Caki2 (cell line): ENCODE measurements around the gene CYP4F22. TPM values are rescaled to one million over a fixed set of nuclear protein-coding genes. Genes with fewer than 3 reads are reported as not detected.
A peak's percentile ranks its signal among the peaks of the same experiment; 100 is the strongest.
"Not testable (repeated sequence)": the region's sequence is repeated elsewhere in the genome, so short reads cannot be mapped to it uniquely, and the experiment has no call there.

ENCODE experiments used
- DNase-seq: peaks from one replicate; pipeline ENCODE4 v3.0.0-alpha.2; 2015; ENCODE audit warnings: low read depth
- in situ Hi-C: cut with HindIII; loops from 2 replicates; pipeline ENCODE4 v1.10.0; 2016; ENCODE audit warnings: low sequenced_read_pairs, low pct_unique_long_range_greater_than_20kb, mixed read lengths
- total RNA-seq: library from RNA; depleted of rRNA; stranded (reverse); fragments of >200 nt; shearing (Covaris generic); gene quantifications from 2 replicates; pipeline ENCODE4 v1.2.3, GENCODE V29; 2014; ENCODE audit warnings: low replicate concordance; rRNA removed

Gene CYP4F22
- total RNA-seq, 1 experiment from 2014 or later = not detected

DNA sequence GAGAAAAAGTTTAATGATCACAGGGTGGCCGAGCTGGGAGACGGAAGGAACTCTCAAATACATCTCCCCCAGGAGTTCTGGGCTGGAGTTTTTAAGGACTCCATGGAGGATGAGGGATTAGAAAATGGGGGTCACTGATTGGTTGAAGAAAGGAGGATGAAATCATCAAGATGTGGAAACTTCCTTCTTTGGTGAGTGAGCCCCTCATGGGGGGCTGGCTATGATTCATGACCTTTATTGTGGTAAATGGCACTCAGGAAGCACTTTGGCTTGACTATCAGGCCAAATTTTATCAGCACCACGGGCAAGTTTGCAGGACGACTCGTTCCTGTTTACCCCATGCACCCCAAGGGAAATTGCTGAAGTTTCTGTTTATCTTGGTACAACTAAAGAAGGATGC, 84.2 kb downstream of the CYP4F22 start:
- DNase-seq, in situ Hi-C loops: not testable (repeated sequence)

DNA sequence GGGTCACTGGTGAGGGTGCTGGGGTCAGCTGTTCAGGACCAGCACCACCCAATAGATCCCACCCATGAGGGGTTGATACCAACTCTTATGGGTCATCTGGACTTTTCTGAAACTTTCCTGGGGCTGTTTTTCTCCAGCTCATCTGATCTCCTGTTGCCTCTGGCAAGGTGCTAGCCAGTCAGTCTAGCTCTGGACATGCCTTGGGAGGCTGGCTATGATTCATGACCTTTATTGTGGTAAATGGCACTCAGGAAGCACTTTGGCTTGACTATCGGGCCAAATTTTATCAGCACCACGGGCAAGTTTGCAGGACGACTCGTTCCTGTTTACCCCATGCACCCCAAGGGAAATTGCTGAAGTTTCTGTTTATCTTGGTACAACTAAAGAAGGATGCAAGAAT, 85.4 kb downstream of the CYP4F22 start:
- DNase-seq, in situ Hi-C loops: not testable (repeated sequence)

DNA sequence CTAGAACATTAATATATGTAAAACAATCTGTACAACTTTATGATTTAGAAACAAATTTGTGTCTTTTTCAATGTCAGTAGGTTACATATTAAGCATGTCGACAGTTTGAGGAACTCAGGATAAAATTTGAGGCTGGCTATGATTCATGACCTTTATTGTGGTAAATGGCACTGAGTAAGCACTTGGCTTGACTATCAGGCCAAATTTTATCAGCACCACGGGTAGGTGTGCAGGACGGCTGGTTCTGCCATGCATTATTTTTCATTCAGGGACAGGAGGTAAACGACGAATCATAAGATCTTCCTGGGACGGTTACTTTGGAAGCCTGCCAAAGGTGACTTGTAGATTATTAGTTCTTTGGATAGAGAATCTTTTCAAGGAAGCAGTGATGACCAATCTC, 86.7 kb downstream of the CYP4F22 start:
- in situ Hi-C loops = no loop called here
- peak; percentile 97 for DNase-seq

Other genes with a start within 250 kb of the CYP4F22 start
- 7.2 and 7.5 TPM in 2 replicates for gene BRD4, start 176.0 kb upstream of the CYP4F22 start, total RNA-seq
- gene AKAP8, start 128.7 kb upstream of the CYP4F22 start, total RNA-seq = 15.8 and 18.9 TPM in 2 replicates
- gene AKAP8L, start 89.5 kb upstream of the CYP4F22 start, total RNA-seq = 51.8 and 58.5 TPM in 2 replicates
- gene WIZ, start 58.6 kb upstream of the CYP4F22 start, total RNA-seq = 9.7 and 11.5 TPM in 2 replicates
- not detected in 2 replicates for gene RASAL3, start 44.0 kb upstream of the CYP4F22 start, total RNA-seq
- not detected in 2 replicates for gene PGLYRP2, start 29.0 kb upstream of the CYP4F22 start, total RNA-seq
- gene CYP4F8, start 106.7 kb downstream of the CYP4F22 start, total RNA-seq = 0.24 TPM in 1 of 2 replicates, not detected in the other
- gene CYP4F3, start 132.4 kb downstream of the CYP4F22 start, total RNA-seq = 38.1 and 38.5 TPM in 2 replicates
- gene CYP4F12, start 164.6 kb downstream of the CYP4F22 start, total RNA-seq = 2.6 and 5.2 TPM in 2 replicates
- gene OR10H2, start 219.5 kb downstream of the CYP4F22 start, total RNA-seq = not detected in 2 replicates
- gene OR10H3, start 229.5 kb downstream of the CYP4F22 start, total RNA-seq = not detected in 2 replicates